ENCODE measurements around the gene TIPARP. TPM values are rescaled to one million over a fixed set of nuclear protein-coding genes. Genes with fewer than 3 reads are reported as not detected.

The TIPARP gene
- total RNA-seq, 4 donors from 2014 or later: 61.9 to 94.8 (median 78.5) TPM

- H3K4me3 ChIP-seq: no peak overlapping the region
- no peaks in the 10 kb centered on the region for H3K9me3 ChIP-seq
- WGBS: 53% methylated on average over 2 of the region's 2 CpGs
- H3K27ac ChIP-seq (replicated peaks in 1 of 4): no peak overlapping the region
- TF ChIP-seq POLR2A (IDR thresholded peaks at IDR 0.05; ENCODE audit: low read depth): no peak
- TF ChIP-seq EP300 (IDR thresholded peaks at IDR 0.05): no peak
- TF ChIP-seq POLR2AphosphoS5 (IDR thresholded peaks at IDR 0.05): no peak
- TF ChIP-seq CTCF (IDR thresholded peaks at IDR 0.05): no peak
- no peak for DNase-seq (ENCODE audit: extremely low spot score)
- no peaks in the 10 kb centered on the region for H3K27me3 ChIP-seq
- H3K36me3 ChIP-seq: peaks cover 37 to 44% (median 41%) of the 10 kb centered on the region in 4 donors
- H3K4me1 ChIP-seq: peaks cover 34 to 61% (median 49%) of the 10 kb centered on the region in 4 donors
- intact Hi-C loops (cut with DNase I): no loop called here
Observed at GRCh38 chr3:156693166-156693565, 18.8 kb downstream of the TIPARP start.

GRCh38 chr3:156694536-156694935 lies 20.1 kb downstream of the TIPARP start:
- no peak overlapping the region for H3K4me3 ChIP-seq
- H3K36me3 ChIP-seq: peaks cover 38 to 57% (median 49%) of the 10 kb centered on the region in 4 donors
- H3K27ac ChIP-seq (replicated peaks in 1 of 4): no peak overlapping the region
- no peak for TF ChIP-seq POLR2A (IDR thresholded peaks at IDR 0.05; ENCODE audit: low read depth)
- no peak for TF ChIP-seq CTCF (IDR thresholded peaks at IDR 0.05)
- TF ChIP-seq EP300 (IDR thresholded peaks at IDR 0.05): no peak
- no peak for TF ChIP-seq POLR2AphosphoS5 (IDR thresholded peaks at IDR 0.05)
- H3K4me1 ChIP-seq: peaks cover 26 to 47% (median 36%) of the 10 kb centered on the region in 4 donors
- DNase-seq (ENCODE audit: extremely low spot score): no peak
- no peaks in the 10 kb centered on the region for H3K9me3 ChIP-seq
- intact Hi-C loops (cut with DNase I): no loop called here
- no peaks in the 10 kb centered on the region for H3K27me3 ChIP-seq

GRCh38 chr3:156702367-156702766 lies 28.0 kb downstream of the TIPARP start:
- H3K4me1 ChIP-seq: no peaks in the 10 kb centered on the region
- no peaks in the 10 kb centered on the region for H3K27me3 ChIP-seq
- 71% methylated on average over 1 of the region's 1 CpG for WGBS
- no peak overlapping the region for H3K4me3 ChIP-seq
- TF ChIP-seq POLR2A (IDR thresholded peaks at IDR 0.05; ENCODE audit: low read depth) (no peak), POLR2AphosphoS5 (IDR thresholded peaks at IDR 0.05) (no peak), EP300 (IDR thresholded peaks at IDR 0.05) (no peak), CTCF (IDR thresholded peaks at IDR 0.05) (no peak)
- H3K36me3 ChIP-seq: peaks cover 52 to 93% (median 57%) of the 10 kb centered on the region in 4 donors
- no peaks in the 10 kb centered on the region for H3K9me3 ChIP-seq
- no peak for DNase-seq (ENCODE audit: extremely low spot score)
- intact Hi-C loops (cut with DNase I): no loop called here
- H3K27ac ChIP-seq (replicated peaks in 1 of 4): no peak overlapping the region

- Histone ChIP-seq H3K9me3 (no peaks in the 10 kb centered on the region), H3K36me3 (peaks cover 47 to 91% (median 50%) of the 10 kb centered on the region in 4 donors)
- 76% methylated on average over 4 of the region's 4 CpGs for WGBS
Observed at GRCh38 chr3:156704370-156705036, 30.1 kb downstream of the TIPARP start.

More at GRCh38 chr3:156704370-156705036, 30.1 kb downstream of the TIPARP start:
- no peaks in the 10 kb centered on the region for H3K4me1 ChIP-seq
- DNase-seq (ENCODE audit: extremely low spot score): no peak
- H3K27ac ChIP-seq (replicated peaks in 1 of 4): no peak overlapping the region
- intact Hi-C loops (cut with DNase I): no loop called here
- TF ChIP-seq POLR2A (IDR thresholded peaks at IDR 0.05; ENCODE audit: low read depth) (no peak), CTCF (IDR thresholded peaks at IDR 0.05) (no peak), POLR2AphosphoS5 (IDR thresholded peaks at IDR 0.05) (no peak), EP300 (IDR thresholded peaks at IDR 0.05) (no peak)
- no peak overlapping the region for H3K4me3 ChIP-seq
- no peaks in the 10 kb centered on the region for H3K27me3 ChIP-seq

Data from esophagus muscularis mucosa (tissue), 4 donors.